ENCODE measurements around the gene SCN7A. TPM values are rescaled to one million over a fixed set of nuclear protein-coding genes. Genes with fewer than 3 reads are reported as not detected.
A peak's percentile ranks its signal among the peaks of the same experiment; 100 is the strongest.

SCN7A gene
- 0.73 TPM for total RNA-seq

DNA sequence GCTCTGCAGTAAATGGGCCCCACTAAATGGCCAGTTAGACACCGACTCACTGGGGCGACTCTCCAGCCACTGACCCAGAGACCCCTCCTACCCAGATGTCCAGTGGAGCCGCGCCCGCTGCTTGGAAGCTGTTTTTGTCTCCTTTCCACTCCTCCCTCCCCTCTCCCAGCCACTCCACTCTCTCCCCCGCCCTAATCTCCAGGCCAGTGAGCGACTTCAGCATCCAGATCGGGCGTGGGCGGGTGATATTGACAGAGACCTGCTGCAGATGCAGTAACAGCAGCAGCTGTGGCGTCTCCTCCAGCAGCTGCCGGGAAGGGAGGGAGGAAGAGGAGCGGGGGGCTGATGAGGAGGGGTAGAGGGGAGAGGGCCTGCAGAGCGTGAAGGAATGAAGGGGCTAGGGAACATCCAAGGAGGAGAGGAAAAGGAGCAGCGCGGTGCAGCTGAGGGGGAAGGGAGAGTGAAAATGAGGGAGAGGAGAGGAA is at the start of gene SCN7A:
SCN7A (minus strand) TSS at position 110 of the 485 bp plus-strand sequence. CDS start 16,553 bp downstream, outside the sequence.
- DNase-seq (ENCODE audit: low spot score), result peak; percentile 48
- peak; percentile 59 for ATAC-seq

- ATAC-seq (peak; percentile 98), DNase-seq (ENCODE audit: low spot score) (no peak)
Measured at GRCh38 chr2:166539340-166540162, 45.5 kb upstream of the SCN7A start.

DNA sequence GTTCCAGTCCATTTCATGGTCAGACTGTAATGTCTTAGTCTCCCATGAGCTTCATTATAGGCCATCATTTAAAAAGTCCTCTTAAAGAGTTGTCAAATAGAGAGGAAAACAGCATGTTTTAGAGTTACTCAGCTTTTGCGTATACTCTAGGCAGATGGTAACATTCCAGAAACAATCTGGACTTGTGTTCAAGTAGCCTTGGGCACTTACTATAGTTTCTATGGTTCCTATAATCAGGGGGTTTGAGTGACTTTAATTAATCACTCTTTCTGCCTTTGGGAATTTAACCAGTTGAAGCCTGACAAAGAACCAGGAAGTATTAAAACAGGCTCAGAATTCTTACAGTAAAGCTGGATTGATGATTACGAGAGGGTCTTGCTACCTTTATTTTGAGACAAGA is 42.1 kb upstream of the SCN7A start:
- DNase-seq (ENCODE audit: low spot score), result no peak
- no peak for ATAC-seq

DNA sequence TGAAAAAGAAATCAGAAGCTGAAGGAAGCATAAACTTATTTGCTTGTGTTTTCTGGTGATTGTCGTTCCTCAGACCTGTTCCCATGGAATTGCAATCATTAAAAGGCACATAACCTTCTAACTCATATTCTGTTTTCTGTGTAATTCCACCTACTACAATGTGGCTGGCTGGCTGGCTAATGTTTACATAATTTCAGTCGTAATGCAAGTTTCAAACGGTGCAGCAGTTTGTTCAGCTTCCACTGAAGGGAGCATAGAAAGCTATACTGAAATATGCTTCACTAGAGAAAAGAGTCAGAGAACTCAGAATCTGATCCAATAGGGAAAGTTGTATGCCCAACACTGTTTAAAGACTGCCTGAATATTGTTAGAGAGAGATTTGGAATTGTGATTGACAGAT is 27.1 kb upstream of the SCN7A start:
- ATAC-seq (peak; percentile 51), DNase-seq (ENCODE audit: low spot score) (no peak)

- no peak for DNase-seq (ENCODE audit: low spot score)
Measured at GRCh38 chr2:166520604-166521003, 26.6 kb upstream of the SCN7A start.

DNA sequence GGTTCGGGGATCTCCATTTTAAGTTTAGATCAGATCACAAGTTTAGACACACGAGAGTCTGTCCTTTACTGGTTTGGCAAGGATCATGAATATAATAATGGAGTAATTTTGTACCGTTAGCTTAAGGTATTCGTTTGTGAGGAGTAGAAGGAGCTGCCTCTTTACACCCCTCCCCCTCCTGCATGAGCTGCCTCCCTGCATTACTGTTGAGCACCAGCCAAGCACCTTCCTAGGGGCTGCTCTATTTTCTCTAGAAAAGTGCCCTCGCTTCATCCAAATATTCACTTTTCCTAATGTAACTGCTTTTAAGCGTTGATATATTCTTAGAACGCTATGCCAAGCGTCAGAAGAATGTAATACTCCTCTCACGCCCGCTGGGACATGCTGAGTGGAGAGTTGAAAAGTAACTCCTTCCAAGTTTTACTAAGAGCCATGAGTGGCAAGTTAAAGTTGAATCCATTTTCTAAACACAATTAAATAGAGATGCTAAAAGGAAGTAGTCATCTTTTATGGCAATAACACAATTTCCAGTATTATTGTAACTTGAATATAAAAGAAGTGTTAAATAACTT is 25.4 kb upstream of the SCN7A start:
- no peak for DNase-seq (ENCODE audit: low spot score)
- no peak for ATAC-seq

More at GRCh38 chr2:166520604-166521003, 26.6 kb upstream of the SCN7A start:
- ATAC-seq, result peak; percentile 80

- ATAC-seq, result no peak
- no peak for DNase-seq (ENCODE audit: low spot score)
Measured at GRCh38 chr2:166518634-166519390, 24.8 kb upstream of the SCN7A start.

DNA sequence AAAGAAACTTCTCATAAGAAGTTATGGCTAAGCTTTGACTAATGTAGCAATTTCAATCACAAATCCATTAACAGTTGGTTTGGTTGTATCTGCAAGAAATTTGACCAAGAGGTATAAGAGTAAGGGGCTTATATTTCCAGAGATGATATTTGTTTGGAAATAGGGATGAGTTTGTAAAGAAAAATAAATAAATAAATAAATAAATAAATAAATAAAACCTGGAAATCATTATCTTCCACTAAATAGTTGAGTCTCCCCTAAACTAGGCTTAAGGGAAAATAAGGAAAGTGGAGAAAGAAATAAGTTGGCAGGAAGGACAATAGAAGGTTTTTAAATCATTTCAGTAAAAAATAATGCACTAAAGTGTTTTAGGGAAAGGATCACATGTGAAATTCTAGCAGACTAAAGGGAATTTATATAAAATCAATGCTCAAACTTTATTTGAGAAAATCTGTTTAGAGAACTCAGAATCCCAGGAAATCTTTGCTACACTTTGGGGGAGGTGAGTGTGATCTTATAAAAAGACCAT is 23.5 kb upstream of the SCN7A start:
- DNase-seq (ENCODE audit: low spot score) (no peak), ATAC-seq (no peak)

GRCh38 chr2:166516712-166517303 is 22.8 kb upstream of the SCN7A start:
- peak; percentile 73 for ATAC-seq
- DNase-seq (ENCODE audit: low spot score), result no peak

- DNase-seq (ENCODE audit: low spot score), result no peak
- no peak for ATAC-seq
Measured at GRCh38 chr2:166513952-166514351, 19.9 kb upstream of the SCN7A start.

- ATAC-seq, result no peak
- no peak for DNase-seq (ENCODE audit: low spot score)
Measured at GRCh38 chr2:166499281-166499680, 5.2 kb upstream of the SCN7A start.

DNA sequence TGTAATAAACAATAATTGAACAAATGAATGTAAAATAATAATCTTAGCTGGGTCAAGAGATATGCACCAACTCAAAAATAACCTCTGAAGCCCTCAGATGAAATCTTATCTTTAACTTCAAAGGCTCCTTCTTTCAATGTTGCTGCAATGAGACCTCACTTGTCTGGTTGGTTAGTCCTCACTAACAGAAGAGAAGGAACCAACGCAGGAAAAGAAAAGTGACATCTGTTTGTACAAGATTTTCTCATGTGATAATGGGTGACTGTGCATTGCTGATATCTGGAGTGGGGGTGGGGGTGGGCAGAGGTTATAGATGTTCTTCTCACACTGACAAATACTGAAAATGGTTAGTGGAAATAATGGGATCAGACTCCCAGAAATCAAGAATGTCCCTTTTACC is 2.6 kb downstream of the SCN7A start:
- DNase-seq (ENCODE audit: low spot score) (no peak), ATAC-seq (no peak)

DNA sequence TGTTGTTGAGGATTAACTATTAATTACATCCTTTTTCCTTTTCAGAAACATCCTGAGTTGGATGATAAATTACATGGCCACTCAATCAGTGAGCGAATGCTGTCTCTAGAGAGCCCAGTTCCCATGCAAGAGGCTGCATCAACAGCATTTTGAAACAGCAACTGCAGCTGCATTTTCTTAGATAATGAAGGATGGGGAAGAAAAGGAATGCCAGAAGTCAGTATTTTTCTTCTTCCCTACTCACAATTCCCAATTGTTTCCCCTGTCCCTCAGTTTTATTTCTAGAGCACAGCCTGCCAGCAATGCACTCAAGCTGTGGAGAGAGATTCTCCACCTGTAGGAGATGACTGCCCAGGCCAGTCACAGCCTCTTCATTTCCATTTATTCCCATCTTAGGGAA is 6.9 kb downstream of the SCN7A start:
- no peak for ATAC-seq
- DNase-seq (ENCODE audit: low spot score), result no peak

- DNase-seq (ENCODE audit: low spot score) (no peak), ATAC-seq (no peak)
Measured at GRCh38 chr2:166485558-166486178, 8.4 kb downstream of the SCN7A start.

- DNase-seq (ENCODE audit: low spot score), result no peak
- no peak for ATAC-seq
Measured at GRCh38 chr2:166472332-166472731, 21.7 kb downstream of the SCN7A start.

DNA sequence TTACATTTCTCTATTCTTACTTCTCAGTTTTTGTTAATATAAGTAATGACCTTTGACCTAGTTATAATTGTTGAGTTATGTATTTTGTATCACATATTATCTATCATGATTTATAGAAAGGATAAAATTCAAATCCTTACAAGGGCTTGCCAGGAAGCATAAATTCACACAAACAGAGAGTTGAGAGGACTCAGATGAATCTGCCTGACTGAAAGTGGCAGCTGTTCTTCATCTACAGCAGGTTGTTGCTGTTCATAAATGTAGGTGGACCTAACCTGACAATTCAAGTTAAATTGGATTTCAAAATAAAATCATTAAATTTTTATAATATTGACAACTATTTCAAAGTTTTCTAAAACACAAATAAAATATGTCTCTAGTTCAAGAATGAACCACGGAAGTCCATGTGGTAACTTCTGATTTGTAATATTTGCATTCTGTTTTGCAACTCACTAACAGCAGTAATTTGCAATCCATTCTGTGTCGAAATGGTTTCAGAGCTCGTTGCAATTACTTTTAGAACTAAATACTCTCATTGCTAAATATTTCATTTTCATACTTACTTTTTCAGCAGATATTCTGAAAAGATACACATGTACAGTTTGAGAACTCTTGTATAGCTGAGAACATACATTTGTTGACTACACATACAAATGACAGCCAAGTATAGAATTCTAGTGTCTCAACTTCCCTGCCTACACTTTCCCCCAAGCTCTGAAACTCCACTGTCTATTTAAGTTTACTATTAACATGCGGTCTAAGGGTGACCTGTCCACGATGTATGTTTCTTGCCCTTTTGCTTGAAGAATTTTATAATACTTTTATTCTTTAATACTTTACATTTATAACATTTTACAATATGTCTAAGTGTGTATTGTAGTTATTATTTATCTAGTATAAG is 25.7 kb downstream of the SCN7A start:
- DNase-seq (ENCODE audit: low spot score) (no peak), ATAC-seq (peak; percentile 78)

DNA sequence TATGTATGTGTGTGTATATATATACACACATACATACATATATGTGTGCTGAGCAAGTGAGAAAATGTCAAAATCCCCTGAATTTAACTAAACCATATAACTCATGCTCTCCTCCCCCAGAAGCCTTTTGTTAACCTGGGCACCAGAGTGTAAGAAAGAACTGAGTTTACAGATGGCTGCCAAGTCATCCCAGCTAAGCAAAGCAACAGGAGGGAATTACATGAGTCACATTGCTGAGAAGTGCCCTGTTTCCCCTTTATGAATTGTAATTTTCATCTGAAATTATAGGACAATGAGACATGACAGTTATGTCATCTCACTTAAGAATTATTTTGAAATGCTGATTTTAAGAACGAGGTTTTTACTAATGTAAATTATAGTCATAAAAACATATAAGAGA is 29.9 kb downstream of the SCN7A start:
- DNase-seq (ENCODE audit: low spot score), result no peak
- ATAC-seq, result no peak

DNA sequence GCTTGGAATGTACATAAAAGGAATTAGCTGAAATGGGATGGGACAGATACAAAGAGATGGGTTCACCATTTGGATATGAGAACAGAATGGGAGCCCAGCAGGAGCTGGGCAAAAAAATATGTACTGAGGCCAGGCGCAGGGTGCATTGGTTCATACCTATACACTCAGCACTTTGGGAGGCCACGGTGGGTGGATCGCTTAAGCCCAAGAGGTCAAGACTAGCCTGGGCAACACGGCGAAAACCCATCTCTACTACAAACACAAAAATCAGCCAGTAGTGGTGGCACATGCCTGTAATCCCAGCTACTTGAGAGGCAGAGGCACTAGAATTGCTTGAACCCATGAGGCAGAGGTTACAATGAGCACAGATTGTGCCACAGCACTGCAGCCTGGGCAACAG is 30.4 kb downstream of the SCN7A start:
- no peak for ATAC-seq

GRCh38 chr2:166458674-166459073 is 35.4 kb downstream of the SCN7A start:
- DNase-seq (ENCODE audit: low spot score), result no peak
- ATAC-seq, result no peak

More for the DNA sequence above, 30.4 kb downstream of the SCN7A start:
- DNase-seq (ENCODE audit: low spot score), result no peak
